Activated CD8-positive, alpha-beta memory T cell treated with anti-CD3 and anti-CD28 coated beads for 48 hours (primary cell): ENCODE results near the gene CEP20.

Source experiments
- DNase-seq, 3 experiments: peaks; one replicate each; pipeline ENCODE4 v3.0.0-alpha.2; 2020; ENCODE audit warnings: low read depth in 2 of 3, low spot score in 2 of 3

Gene CEP20

DNA sequence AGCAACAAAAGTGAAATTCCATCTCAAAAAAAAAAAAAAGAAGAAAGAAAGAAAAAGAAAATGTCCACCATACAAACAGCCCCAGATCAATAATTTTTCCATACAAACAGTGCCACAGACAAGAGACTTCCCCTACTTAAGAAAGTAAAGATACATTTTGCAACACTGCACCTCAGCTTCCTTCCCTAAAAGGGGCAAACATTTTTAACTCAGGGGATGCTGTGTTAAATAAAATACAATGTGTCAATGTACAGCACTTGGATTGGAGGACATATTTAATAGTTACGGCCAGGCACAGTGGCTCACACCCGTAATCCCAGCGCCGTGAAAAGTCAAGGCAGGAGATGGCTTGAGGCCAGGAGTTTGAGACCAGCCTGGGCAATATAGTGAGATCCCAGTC, 53.9 kb downstream of the CEP20 start:
- DNase-seq = no peak

DNA sequence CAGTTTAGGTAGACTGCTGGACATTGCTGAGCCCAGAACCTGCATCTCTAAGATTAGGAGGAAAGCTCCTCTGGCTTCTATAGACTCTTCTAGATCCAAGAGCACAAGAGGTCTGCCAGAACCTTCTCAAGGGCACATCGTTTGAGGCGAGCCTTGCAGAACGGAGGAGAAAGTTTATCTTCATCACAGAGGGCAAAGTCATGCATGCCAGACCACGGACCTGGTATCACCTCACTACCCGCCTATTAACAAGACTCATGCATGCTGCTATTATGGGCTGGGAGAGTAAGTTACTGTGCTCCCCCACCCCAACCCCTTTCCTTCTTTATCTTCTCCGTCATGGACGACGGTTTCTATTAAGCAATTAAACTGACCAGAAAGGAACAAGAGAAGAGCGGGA, 54.9 kb downstream of the CEP20 start:
- DNase-seq = no peak

GRCh38 chr16:15832241-15832640, 56.2 kb downstream of the CEP20 start:
- DNase-seq = no peak

GRCh38 chr16:15830832-15831451, 57.5 kb downstream of the CEP20 start:
- no peak for DNase-seq

DNA sequence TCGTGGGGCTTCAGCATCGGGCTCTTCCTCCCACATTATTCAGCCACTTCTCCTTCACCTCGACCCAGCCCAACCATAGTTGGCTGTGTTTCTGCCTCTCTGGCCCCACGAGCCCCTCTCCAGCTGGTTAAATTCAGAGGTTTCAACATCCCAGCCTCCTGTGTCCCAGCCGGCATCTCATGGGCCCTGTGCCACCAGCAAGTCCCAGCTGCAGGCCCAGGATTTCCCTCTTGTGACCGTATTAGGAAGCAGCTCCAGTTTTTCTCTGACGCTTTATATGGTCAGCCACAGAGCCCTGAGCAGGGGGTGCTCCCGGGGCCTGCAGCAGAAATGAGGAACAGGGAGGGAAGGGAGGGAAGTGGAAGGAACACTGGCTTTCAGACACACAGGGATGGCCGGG, 58.9 kb downstream of the CEP20 start:
- no peak for DNase-seq

DNA sequence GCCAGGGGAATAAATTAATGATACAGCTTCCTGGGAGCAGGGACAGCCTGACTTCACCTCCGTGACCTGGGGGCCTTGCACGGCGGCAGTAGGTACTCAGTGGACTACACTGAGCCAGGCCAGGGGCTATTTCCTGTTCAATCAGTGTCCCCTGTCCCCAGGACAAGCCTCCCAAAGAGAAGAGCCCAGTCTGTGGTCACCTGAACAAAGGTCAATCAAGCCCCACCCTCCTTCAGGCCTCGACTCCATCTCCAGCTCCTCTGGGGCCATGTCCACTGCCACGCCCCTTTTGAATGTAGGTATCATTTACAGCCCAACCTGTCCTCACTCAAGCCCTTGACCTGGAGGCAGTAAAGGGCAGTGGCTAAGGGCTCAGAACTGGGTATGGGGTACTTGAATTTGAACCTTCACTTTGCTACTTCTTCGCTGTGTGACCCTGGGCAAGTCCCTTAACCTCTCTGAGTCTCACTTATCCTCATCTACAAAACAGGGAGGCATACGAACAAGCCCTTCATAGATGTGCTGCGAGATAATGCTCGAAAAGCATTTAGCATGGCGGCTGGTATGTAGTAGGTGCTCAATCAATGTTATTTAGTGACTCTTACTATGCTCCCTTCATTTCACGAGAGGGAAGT, 60.6 kb downstream of the CEP20 start:
- DNase-seq = no peak

GRCh38 chr16:15827299-15827698, 61.1 kb downstream of the CEP20 start:
- DNase-seq = no peak

DNA sequence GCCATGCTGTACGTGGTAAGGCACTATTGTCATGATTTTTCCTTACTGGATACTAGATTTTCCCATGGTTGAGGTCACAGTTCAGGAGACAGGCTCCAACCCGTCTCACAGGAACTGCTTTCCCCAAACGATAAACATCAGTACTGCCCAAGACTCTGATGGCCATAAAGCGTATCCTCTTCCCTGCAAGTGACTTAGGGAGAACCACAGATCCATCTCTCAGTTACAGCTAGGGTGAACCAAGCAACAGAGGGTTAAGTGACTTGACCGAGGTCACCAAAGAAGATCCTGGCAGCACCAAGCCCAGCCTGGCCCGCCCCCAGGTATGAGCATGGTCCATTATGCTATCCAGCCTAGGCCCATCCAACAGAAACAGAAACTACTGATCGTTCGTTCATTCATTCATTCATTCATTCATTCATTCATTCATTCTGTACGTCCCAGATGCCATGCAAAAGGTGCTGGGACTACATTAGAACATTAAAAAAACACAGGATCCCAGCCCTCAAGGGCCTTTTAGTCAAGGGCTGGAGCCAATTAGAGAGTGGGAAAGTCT, 62.6 kb downstream of the CEP20 start:
- DNase-seq = no peak

GRCh38 chr16:15822957-15823356, 65.4 kb downstream of the CEP20 start:
- no peak for DNase-seq

DNA sequence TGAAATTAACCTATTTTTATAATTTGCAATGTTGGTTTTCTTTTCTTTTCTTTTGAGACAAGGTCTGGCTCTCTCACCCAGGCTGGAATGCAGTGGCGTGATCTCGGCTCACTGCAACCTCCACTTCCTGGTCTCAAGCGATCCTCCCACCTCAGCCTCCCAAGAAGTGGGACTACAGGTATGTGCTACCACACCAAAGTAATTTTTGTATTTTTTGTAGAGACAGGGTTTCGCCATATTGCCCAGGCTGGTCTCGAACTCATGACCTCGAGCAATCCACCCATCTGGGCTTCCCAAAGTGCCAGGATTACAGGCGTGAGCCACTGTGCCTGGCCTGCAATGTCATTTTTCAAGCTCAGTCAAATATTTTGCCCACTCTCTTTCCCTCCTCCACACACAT, 67.6 kb downstream of the CEP20 start:
- DNase-seq = no peak

DNA sequence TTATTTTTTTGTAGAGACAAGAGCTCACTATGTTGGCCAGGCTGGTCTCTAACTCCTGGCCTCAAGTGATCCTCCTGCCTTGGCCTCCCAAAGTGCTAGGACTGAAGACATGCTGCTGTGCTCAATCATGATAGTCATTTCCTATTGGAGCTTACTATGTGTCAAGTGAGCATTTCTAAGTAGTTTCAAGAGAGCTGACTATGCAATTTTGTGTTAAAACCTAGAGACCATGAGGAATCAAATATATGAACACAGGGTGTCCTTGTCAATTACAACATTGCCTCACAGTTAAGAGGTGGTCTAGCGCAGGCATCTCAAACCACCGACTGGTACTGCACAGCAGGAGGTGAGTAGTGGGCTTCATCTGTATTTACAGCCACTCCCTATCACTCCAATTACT, 69.4 kb downstream of the CEP20 start:
- DNase-seq = no peak

DNA sequence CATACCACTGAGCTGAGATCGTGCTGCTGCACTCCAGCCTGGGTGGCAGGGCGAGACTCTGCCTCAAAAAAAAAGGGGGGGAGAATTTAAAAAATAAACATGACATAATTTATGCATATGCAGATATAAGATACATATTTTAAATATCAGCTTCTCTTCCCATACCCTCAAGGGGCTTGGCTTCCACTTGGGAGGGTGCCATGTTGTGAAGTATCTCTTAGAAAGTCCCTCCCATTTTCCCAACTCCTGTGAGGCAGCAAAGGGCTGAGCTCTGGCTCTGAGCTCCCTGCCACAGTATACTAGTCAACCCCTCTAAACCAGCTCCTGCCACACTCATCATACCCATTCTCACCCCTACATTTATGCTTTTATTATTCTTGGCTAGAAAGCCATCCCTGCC, 71.0 kb downstream of the CEP20 start:
- DNase-seq = no peak

DNA sequence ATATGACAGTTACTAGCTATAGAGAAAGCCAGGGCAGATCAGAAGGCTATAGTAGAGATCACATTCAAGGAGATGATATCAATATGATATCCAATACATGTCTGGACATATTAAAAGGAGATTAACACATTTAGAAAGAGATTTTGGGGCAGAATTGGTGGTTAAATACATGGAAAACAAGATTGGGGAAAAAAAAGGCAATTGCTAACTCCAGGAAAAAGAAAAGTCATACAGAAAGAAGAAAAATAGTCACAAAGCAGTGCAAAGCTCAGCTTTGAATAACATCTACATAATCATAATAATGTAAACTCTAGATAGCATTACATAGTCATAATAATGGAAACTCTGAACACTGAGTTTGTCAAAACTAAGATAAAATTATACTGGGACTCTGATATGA, 72.2 kb downstream of the CEP20 start:
- DNase-seq = no peak
